ENCODE data around the gene LRBA. TPM values are rescaled to one million over a fixed set of nuclear protein-coding genes. Genes with fewer than 3 reads are reported as not detected.

LRBA gene
- total RNA-seq, 1 experiment from 2014 or later: 77.4 TPM

DNA sequence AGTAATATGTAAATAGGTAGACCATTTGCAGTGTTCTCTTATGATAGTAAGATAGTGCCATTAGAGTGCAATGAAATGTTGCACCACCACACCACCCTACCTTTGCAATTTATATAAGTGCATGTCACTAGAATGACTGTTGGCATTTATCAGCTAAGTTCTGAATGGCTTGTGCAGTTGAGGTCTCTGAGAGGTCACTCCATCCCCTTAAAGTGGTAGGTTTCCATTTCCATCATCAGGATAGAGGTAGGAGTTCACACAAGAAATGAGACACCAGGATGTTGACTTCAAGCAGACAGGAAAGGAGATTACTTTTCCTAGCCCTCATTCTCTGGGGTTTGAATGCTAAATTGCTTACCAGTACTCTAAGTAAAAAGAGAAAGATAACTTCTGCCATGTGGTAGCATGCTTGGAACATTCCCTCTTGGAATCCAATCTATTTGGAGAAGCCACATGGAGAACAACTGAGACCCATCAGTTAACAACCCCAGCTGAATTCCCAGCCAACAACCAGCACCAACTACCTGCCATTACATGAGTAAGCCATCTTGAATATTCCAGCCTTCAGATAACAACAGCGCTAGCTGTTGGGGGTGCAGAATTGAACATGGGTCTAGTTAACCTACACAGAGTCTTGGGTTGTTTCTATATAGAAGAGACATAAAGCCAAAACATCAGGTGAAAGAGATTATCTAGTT, 6.7 kb upstream of the LRBA start:
- Histone ChIP-seq H3K4me1 (replicated peaks; ENCODE audit: insufficient read depth) (peaks cover 13% of the 10 kb centered on the region), H3F3A (ENCODE audit: insufficient read depth, low read depth) (peaks cover 10% of the 10 kb centered on the region; the same call in 1 of the 2 replicates), H3K4me2 (no peak overlapping the region), H3K79me2 (ENCODE audit: low read depth) (no peaks in the 10 kb centered on the region), H3K36me3 (ENCODE audit: low read depth) (no peaks in the 10 kb centered on the region), H3K27me3 (ENCODE audit: insufficient read depth, low read depth) (no peaks in the 10 kb centered on the region), H3K4me3 (no peak overlapping the region), H2AFZ (no peak overlapping the region), H3K27ac (no peak overlapping the region), H4K20me1 (ENCODE audit: insufficient read depth) (no peaks in the 10 kb centered on the region), H3K9me2 (ENCODE audit: insufficient read depth) (no peaks in the 10 kb centered on the region), H3K9me3 (ENCODE audit: insufficient read depth, low read depth) (no peaks in the 10 kb centered on the region)
- POLR2A ChIA-PET (ENCODE audit: unreplicated experiment): no interaction called here
- CTCF ChIA-PET: no interaction called here
- TF ChIP-seq EZH2 (IDR thresholded peaks at IDR 0.05; ENCODE audit: low read depth): no peak
- TF ChIP-seq, protein P1, sequence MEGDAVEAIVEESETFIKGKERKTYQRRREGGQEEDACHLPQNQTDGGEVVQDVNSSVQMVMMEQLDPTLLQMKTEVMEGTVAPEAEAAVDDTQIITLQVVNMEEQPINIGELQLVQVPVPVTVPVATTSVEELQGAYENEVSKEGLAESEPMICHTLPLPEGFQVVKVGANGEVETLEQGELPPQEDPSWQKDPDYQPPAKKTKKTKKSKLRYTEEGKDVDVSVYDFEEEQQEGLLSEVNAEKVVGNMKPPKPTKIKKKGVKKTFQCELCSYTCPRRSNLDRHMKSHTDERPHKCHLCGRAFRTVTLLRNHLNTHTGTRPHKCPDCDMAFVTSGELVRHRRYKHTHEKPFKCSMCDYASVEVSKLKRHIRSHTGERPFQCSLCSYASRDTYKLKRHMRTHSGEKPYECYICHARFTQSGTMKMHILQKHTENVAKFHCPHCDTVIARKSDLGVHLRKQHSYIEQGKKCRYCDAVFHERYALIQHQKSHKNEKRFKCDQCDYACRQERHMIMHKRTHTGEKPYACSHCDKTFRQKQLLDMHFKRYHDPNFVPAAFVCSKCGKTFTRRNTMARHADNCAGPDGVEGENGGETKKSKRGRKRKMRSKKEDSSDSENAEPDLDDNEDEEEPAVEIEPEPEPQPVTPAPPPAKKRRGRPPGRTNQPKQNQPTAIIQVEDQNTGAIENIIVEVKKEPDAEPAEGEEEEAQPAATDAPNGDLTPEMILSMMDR (conservative IDR thresholded peaks at IDR 0.05): no peak
- DNase-seq: no peak
- intact Hi-C loops (cut with micrococcal nuclease; ENCODE audit: unreplicated experiment): no loop called here
- BruUV-seq (replicated peaks): no TSS peak

- intact Hi-C loops (cut with micrococcal nuclease; ENCODE audit: unreplicated experiment): loop anchor here (1.0 to 10.0 kb wide), 2 partner anchors 84 to 131 kb away; partner anchors contain the start of gene RPS3A
- H3K4me3 ChIP-seq: peak overlapping the region; percentile 92
- peak overlapping the region; percentile 81 for H3K4me2 ChIP-seq
- no peaks in the 10 kb centered on the region for H3K9me3 ChIP-seq (ENCODE audit: insufficient read depth, low read depth)
- H4K20me1 ChIP-seq (ENCODE audit: insufficient read depth): peaks cover 4% of the 10 kb centered on the region; the same call in 1 of the 2 replicates
- H3F3A ChIP-seq (ENCODE audit: insufficient read depth, low read depth): peaks cover 34% of the 10 kb centered on the region
- peak overlapping the region; percentile 80 for H3K27ac ChIP-seq
- peak overlapping the region; percentile 89 for H2AFZ ChIP-seq
- POLR2A ChIA-PET (ENCODE audit: unreplicated experiment): interaction anchor here (0.7 kb wide), 2 partner anchors 28 to 40 kb away, joined by 4 to 6 read pairs; no protein-coding TSS in a partner anchor
- H3K36me3 ChIP-seq (ENCODE audit: low read depth): no peaks in the 10 kb centered on the region
- TF ChIP-seq, protein P1 (conservative IDR thresholded peaks at IDR 0.05): no peak
- no peak for TF ChIP-seq EZH2 (IDR thresholded peaks at IDR 0.05; ENCODE audit: low read depth)
- H3K9me2 ChIP-seq (ENCODE audit: insufficient read depth): no peaks in the 10 kb centered on the region
- BruUV-seq (replicated peaks): no TSS peak
- H3K4me1 ChIP-seq (replicated peaks; ENCODE audit: insufficient read depth): peaks cover 26% of the 10 kb centered on the region
- CTCF ChIA-PET: interaction anchor here (0.6 to 0.7 kb wide), 3 partner anchors 19 to 83 kb away, joined by 3 to 4 read pairs (median 4); no protein-coding TSS in a partner anchor
- peaks cover 37% of the 10 kb centered on the region for H3K79me2 ChIP-seq (ENCODE audit: low read depth)
- peak; percentile 84 to 88 for DNase-seq
- no peaks in the 10 kb centered on the region for H3K27me3 ChIP-seq (ENCODE audit: insufficient read depth, low read depth)
Observed at GRCh38 chr4:151015459-151016347, 619 bp upstream of the LRBA start.

DNA sequence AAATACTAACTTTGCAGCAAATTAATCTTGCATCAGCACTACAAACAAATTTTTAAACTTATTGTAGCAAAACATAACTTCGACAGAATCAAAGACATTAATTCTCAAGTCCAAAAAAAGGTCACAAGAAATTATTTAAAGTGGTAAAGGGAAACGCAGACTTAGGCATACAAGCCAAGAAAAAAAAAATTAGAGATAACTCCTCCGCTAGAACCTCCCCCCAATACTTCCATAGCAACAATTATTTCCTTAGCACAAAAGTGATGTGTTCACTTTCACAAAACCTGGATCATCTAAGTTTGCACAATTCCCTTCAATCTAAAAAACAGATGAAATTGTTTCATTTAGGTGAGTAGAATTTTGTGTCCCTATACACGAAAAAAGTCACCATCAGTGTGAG, 1.1 kb downstream of the LRBA start:
- H2AFZ ChIP-seq: peak overlapping the region; percentile 89
- no TSS peak for BruUV-seq (replicated peaks)
- H3K36me3 ChIP-seq (ENCODE audit: low read depth): no peaks in the 10 kb centered on the region
- ChIA-PET POLR2A (ENCODE audit: unreplicated experiment) (no interaction called here), CTCF (interaction anchor here (0.6 kb wide), 1 partner anchor 707 kb away, joined by 3 read pairs; no protein-coding TSS in a partner anchor)
- intact Hi-C loops (cut with micrococcal nuclease; ENCODE audit: unreplicated experiment): loop anchor here (5.0 to 10.0 kb wide), 2 partner anchors 77 to 129 kb away; no protein-coding TSS in a partner anchor
- no peak for DNase-seq
- peaks cover 49% of the 10 kb centered on the region for H3K79me2 ChIP-seq (ENCODE audit: low read depth)
- no peaks in the 10 kb centered on the region for H3K27me3 ChIP-seq (ENCODE audit: insufficient read depth, low read depth)
- peaks cover 4% of the 10 kb centered on the region; the same call in 1 of the 2 replicates for H4K20me1 ChIP-seq (ENCODE audit: insufficient read depth)
- H3K27ac ChIP-seq: peak overlapping the region; percentile 22; the same call in 1 of the 2 replicates
- peaks cover 26% of the 10 kb centered on the region for H3K4me1 ChIP-seq (replicated peaks; ENCODE audit: insufficient read depth)
- TF ChIP-seq, protein P1 (conservative IDR thresholded peaks at IDR 0.05): no peak
- TF ChIP-seq EZH2 (IDR thresholded peaks at IDR 0.05; ENCODE audit: low read depth): no peak
- no peaks in the 10 kb centered on the region for H3K9me3 ChIP-seq (ENCODE audit: insufficient read depth, low read depth)
- peak overlapping the region; percentile 92 for H3K4me3 ChIP-seq
- peaks cover 34% of the 10 kb centered on the region for H3F3A ChIP-seq (ENCODE audit: insufficient read depth, low read depth)
- H3K4me2 ChIP-seq: peak overlapping the region; percentile 81
- H3K9me2 ChIP-seq (ENCODE audit: insufficient read depth): no peaks in the 10 kb centered on the region

Measured in PC-9 (cell line).